Vagina (tissue), 2 donors: ENCODE measurements around the gene C21orf91.

Experiments used
- POLR2A ChIP-seq, 2 donors: fragments of 450-650 bp; IDR thresholded peaks; one replicate each; pipeline ENCODE4 v1.6.1; 2017; ENCODE audit warnings: antibody characterized with exemption in 2 of 2, mild to moderate bottlenecking in 2 of 2, moderate library complexity in 2 of 2
- POLR2AphosphoS5 ChIP-seq, 2 donors: sonication (generic); formaldehyde crosslinking; IDR thresholded peaks; one replicate each; pipeline ENCODE4 v1.9.0; 2017; ENCODE audit warnings: antibody characterized with exemption in 2 of 2, mild to moderate bottlenecking in 2 of 2, low read depth in 1 of 2; ENCODE audit not compliant: insufficient read depth in 1 of 2
- TF ChIP-seq, protein P1 (sequence below), 3 experiments: fragments of 450-650 bp in 2 of 3; fragments of 200-600 bp in 1 of 3; sonication (generic) in 1 of 3; IDR thresholded peaks; one replicate each; pipeline ENCODE4 v1.5.1; 2017 to 2019; ENCODE audit warnings: antibody characterized with exemption in 3 of 3, mild to moderate bottlenecking in 2 of 3, moderate library complexity in 2 of 3

DNA sequence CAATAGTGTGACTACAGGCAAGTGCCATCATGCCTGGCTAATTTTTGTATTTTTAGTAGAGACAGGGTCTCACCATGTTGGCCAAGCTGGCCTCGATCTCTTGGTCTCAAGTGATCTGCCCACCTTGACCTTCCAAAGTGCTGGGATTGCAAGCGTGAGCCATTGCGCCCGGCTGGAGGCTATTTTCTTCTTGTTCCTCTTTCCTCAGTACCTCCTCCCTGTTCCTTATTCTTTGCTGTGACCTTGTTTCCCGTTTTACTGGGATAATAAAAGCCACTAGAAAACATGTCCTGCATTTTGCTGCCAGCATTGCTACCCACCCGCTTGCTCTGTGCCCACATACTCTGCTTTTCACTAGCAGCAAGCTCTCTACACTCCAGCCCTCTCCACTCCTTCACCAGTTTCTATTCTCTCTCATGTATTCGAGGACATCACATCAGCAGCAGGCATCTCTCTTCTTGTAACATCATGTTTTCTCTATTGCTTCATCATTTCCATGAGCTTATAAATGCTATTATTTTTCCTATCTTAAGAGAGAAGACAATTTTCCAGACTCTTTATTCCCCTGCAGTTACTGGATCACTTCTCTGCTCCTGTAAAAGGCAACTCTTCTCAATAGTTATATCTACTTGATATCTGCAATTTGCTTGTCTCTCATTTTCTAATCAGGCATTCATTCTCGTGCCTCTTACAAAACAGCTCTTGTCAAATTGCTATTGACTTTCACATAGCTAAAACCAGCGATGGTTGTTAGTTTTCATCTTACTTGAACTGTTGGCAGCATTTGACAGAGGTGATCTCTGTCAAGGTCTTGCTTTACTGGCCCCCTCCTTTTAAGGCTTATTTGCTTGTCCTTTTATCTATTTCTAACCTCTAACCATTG lies 34.5 kb upstream of the C21orf91 start:
- TF ChIP-seq, protein P1, sequence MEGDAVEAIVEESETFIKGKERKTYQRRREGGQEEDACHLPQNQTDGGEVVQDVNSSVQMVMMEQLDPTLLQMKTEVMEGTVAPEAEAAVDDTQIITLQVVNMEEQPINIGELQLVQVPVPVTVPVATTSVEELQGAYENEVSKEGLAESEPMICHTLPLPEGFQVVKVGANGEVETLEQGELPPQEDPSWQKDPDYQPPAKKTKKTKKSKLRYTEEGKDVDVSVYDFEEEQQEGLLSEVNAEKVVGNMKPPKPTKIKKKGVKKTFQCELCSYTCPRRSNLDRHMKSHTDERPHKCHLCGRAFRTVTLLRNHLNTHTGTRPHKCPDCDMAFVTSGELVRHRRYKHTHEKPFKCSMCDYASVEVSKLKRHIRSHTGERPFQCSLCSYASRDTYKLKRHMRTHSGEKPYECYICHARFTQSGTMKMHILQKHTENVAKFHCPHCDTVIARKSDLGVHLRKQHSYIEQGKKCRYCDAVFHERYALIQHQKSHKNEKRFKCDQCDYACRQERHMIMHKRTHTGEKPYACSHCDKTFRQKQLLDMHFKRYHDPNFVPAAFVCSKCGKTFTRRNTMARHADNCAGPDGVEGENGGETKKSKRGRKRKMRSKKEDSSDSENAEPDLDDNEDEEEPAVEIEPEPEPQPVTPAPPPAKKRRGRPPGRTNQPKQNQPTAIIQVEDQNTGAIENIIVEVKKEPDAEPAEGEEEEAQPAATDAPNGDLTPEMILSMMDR (IDR thresholded peaks at IDR 0.05): no peak
- TF ChIP-seq POLR2AphosphoS5 (IDR thresholded peaks at IDR 0.05; ENCODE audit: insufficient read depth in 1 of 2, low read depth in 1 of 2): no peak
- TF ChIP-seq POLR2A (IDR thresholded peaks at IDR 0.05): no peak
